ENCODE data around the gene GLT6D1. TPM values are rescaled to one million over a fixed set of nuclear protein-coding genes. Genes with fewer than 3 reads are reported as not detected.
A peak's percentile ranks its signal among the peaks of the same experiment; 100 is the strongest.

The GLT6D1 gene
- total and polyA plus RNA-seq, 3 donors from 2014 or later, result 0.47 to 1.6 TPM; not detected in 1

DNA sequence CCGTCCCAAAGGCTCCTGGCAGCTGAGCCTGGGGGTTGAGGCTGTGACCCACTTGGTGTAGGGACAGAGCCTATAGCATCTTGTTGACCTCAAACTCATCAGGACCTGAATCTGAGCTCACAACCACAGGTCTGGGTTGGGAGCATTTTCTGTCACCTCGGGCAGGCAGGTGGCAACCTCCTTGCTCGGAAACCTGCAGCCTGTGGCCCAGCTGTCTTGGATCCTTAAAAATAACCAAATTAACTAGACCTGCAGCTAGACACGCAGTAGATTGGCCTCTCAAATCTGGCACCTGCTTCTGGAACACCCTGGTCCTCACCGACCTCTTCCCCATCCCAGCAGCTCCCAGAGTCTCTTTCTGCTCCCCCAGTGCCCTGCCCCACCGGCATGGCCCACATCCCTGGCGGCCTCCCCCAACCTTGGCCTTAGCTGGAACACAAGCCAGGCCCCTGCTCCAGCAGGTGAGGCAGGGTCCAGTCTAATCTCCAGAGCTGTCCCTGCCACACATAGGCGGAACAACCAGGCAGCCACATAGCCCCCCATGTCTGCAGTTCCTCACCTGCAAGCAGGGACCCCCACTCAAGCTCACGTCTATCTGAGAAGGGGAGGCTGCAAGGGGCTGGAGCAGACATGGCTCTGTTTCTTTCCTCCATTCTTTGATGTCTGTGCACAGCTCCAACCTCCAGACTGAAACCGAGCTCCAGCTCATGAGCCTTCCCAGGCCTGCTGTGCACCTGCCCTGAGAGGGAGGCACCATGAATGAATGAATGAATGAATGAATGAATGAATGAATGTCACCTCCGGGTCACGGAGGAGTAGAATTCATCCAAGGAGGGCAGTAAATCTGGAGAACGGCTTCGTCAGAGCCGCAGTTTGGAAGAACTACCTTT lies 49.5 kb downstream of the GLT6D1 start:
- Histone ChIP-seq H3K9me3 (no peaks in the 10 kb centered on the region), H3K36me3 (ENCODE audit: low read depth, missing control alignments) (no peaks in the 10 kb centered on the region), H3K4me3 (no peak overlapping the region), H3K27ac (no peak overlapping the region), H3K27me3 (no peaks in the 10 kb centered on the region), H3K4me1 (no peaks in the 10 kb centered on the region)
- intact Hi-C loops (cut with DNase I; ENCODE audit: low total_unique reads), result no loop called here
- TF ChIP-seq POLR2A (IDR thresholded peaks at IDR 0.05) (no peak), CTCF (IDR thresholded peaks at IDR 0.05) (no peak)
- DNase-seq, result peak; percentile 3
- 76 to 82% methylated on average over 13 to 15 of the region's 15 CpGs for WGBS, 2 donors

- no peaks in the 10 kb centered on the region for H3K36me3 ChIP-seq (ENCODE audit: low read depth, missing control alignments)
- H3K27me3 ChIP-seq, result no peaks in the 10 kb centered on the region
- no peaks in the 10 kb centered on the region for H3K9me3 ChIP-seq
- WGBS, 2 donors, result 91% methylated on average over 18 of the region's 20 CpGs; no CpG with 5 or more reads in 1 of the 2 donors
- H3K4me1 ChIP-seq, result no peaks in the 10 kb centered on the region
- H3K4me3 ChIP-seq, result no peak overlapping the region
- intact Hi-C loops (cut with DNase I; ENCODE audit: low total_unique reads), result no loop called here
- DNase-seq, result peak; percentile 9
- TF ChIP-seq CTCF (IDR thresholded peaks at IDR 0.05) (no peak), POLR2A (IDR thresholded peaks at IDR 0.05) (no peak)
- no peak overlapping the region for H3K27ac ChIP-seq
Measured at GRCh38 chr9:135588886-135589595, 50.3 kb downstream of the GLT6D1 start.

DNA sequence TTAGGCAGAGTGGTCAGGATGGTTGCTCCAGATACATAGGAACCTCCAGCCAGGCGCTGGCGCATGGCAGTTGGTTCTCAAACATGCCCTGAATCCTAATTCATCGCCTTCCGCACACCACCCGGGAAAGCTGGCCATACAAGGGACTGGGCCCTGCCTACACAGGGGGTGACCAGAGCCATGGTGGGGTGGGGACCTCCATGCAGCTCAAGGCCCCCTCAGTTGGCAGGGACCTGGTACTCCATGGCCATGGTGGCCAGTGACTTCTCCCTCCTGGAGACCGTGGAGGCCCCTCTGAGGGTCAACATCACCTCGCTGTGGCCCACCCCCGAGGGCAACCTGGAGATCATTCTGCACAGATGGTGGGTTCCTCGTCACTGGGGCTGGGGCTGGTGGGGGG lies 51.0 kb downstream of the GLT6D1 start:
- Histone ChIP-seq H3K4me3 (no peak overlapping the region), H3K27ac (no peak overlapping the region), H3K4me1 (no peaks in the 10 kb centered on the region), H3K27me3 (no peaks in the 10 kb centered on the region), H3K36me3 (ENCODE audit: low read depth, missing control alignments) (no peaks in the 10 kb centered on the region), H3K9me3 (no peaks in the 10 kb centered on the region)
- intact Hi-C loops (cut with DNase I; ENCODE audit: low total_unique reads), result no loop called here
- peak; percentile 6 for DNase-seq
- TF ChIP-seq CTCF (IDR thresholded peaks at IDR 0.05), result no peak
- 96% methylated on average over 9 of the region's 9 CpGs; no CpG with 5 or more reads in 1 of the 2 donors for WGBS, 2 donors

- DNase-seq, result no peak
- Histone ChIP-seq H3K27ac (no peak overlapping the region), H3K36me3 (ENCODE audit: low read depth, missing control alignments) (no peaks in the 10 kb centered on the region), H3K4me3 (no peak overlapping the region), H3K9me3 (no peaks in the 10 kb centered on the region), H3K4me1 (no peaks in the 10 kb centered on the region), H3K27me3 (no peaks in the 10 kb centered on the region)
- no peak for TF ChIP-seq POLR2A (IDR thresholded peaks at IDR 0.05)
- no peak for TF ChIP-seq CTCF (IDR thresholded peaks at IDR 0.05)
- intact Hi-C loops (cut with DNase I; ENCODE audit: low total_unique reads), result no loop called here
- WGBS, 2 donors, result no CpG with 5 or more reads among the region's 7 CpGs
Measured at GRCh38 chr9:135587658-135588057, 51.7 kb downstream of the GLT6D1 start.

All from testis (tissue), 3 donors.